Measurements from ENCODE around the gene DDX6.

GRCh38 chr11:118715837-118716260, 75.1 kb downstream of the DDX6 start:
- TF ChIP-seq CTCF (IDR thresholded peaks at IDR 0.05; ENCODE audit: low read depth, low read length, poor library complexity, severe bottlenecking) (no peak), EZH2phosphoT487 (IDR thresholded peaks at IDR 0.05; ENCODE audit: borderline replicate concordance, low read length) (no peak)
